HEK293 (cell line): ENCODE measurements around the gene NBPF3.

Source experiments
- CTCF ChIA-PET: fragments of 350-600 bp; formaldehyde crosslinking; extraction: SDS; loops from one replicate; lab custom pipeline; 2021; ENCODE audit warnings: antibody characterized with exemption; lab: Yijun Ruan, JAX
- POLR2A ChIA-PET: fragments of 300-600 bp; formaldehyde crosslinking; extraction: SDS; loops from one replicate; lab custom pipeline; 2020; ENCODE audit warnings: antibody characterized with exemption, inconsistent platforms; lab: Yijun Ruan, JAX
- H3K27ac ChIP-seq: fragments of 200-500 bp; sonication (Bioruptor generic); 2 replicates; pipeline ENCODE4 v1.5.1; 2014; ENCODE audit warnings: low read depth, low read length, control low read depth, inconsistent platforms; ENCODE audit errors: extremely low read depth
- H3K36me3 ChIP-seq, 2 experiments: fragments of 200-500 bp in 1 of 2; sonication (Bioruptor generic) in 1 of 2; 1 replicate in 1 of 2; 2 replicates in 1 of 2; pipeline ENCODE4 v1.5.1; 2014 to 2017; ENCODE audit warnings: inconsistent platforms in 2 of 2, low read length in 2 of 2; ENCODE audit not compliant: control insufficient read depth in 2 of 2, insufficient read depth in 1 of 2
- H3K4me1 ChIP-seq: fragments of 200-500 bp; sonication (Bioruptor generic); 2 replicates; pipeline ENCODE4 v1.5.1; 2014; ENCODE audit warnings: mild to moderate bottlenecking, low read length, inconsistent platforms; ENCODE audit not compliant: control insufficient read depth, insufficient read depth
- H3K4me3 ChIP-seq: 2 replicates; pipeline ENCODE4 v1.5.1; 2011; ENCODE audit warnings: low read depth, mild to moderate bottlenecking, control low read depth, low read length, moderate library complexity
- H3K9me3 ChIP-seq: fragments of 200-500 bp; sonication (Bioruptor generic); 2 replicates; pipeline ENCODE4 v1.5.1; 2014; ENCODE audit warnings: low read depth, low read length, inconsistent platforms; ENCODE audit not compliant: control insufficient read depth, insufficient read depth
- GLIS2 ChIP-seq: fragments of 450-650 bp; formaldehyde crosslinking; IDR thresholded peaks from 2 replicates; pipeline ENCODE4 v1.5.1; 2016; ENCODE audit warnings: missing biosample characterization, missing genetic modification characterization
- HOXC10 ChIP-seq: sonication (generic); formaldehyde crosslinking; IDR thresholded peaks from 2 replicates; pipeline ENCODE4 v1.8.1; 2023; ENCODE audit warnings: mild to moderate bottlenecking, missing genetic modification reagents
- SCRT2 ChIP-seq: fragments of 450-650 bp; formaldehyde crosslinking; IDR thresholded peaks from 2 replicates; pipeline ENCODE4 v1.5.1; 2016; ENCODE audit warnings: missing biosample characterization, missing genetic modification characterization
- ZBTB17 ChIP-seq: fragments of 450-650 bp; formaldehyde crosslinking; IDR thresholded peaks from 2 replicates; pipeline ENCODE4 v1.5.1; 2016; ENCODE audit warnings: missing biosample characterization, missing genetic modification characterization
- ZBTB48 ChIP-seq: fragments of 450-650 bp; formaldehyde crosslinking; IDR thresholded peaks from 2 replicates; pipeline ENCODE4 v1.5.1; 2016; ENCODE audit warnings: missing biosample characterization, missing genetic modification characterization
- ZBTB8A ChIP-seq: fragments of 450-650 bp; formaldehyde crosslinking; IDR thresholded peaks from 2 replicates; pipeline ENCODE4 v1.5.1; 2016; ENCODE audit warnings: missing biosample characterization, missing genetic modification characterization
- ZEB2 ChIP-seq: fragments of 450-650 bp; formaldehyde crosslinking; IDR thresholded peaks from 2 replicates; pipeline ENCODE4 v1.5.1; 2016; ENCODE audit warnings: missing biosample characterization, missing genetic modification characterization
- ZFP69B ChIP-seq: fragments of 450-650 bp; formaldehyde crosslinking; IDR thresholded peaks from 2 replicates; pipeline ENCODE4 v1.5.1; 2016; ENCODE audit warnings: missing biosample characterization, missing genetic modification characterization
- ZNF140 ChIP-seq: fragments of 450-650 bp; formaldehyde crosslinking; IDR thresholded peaks from 2 replicates; pipeline ENCODE4 v1.5.1; 2016; ENCODE audit warnings: missing biosample characterization, missing genetic modification characterization
- ZNF292 ChIP-seq: fragments of 450-650 bp; formaldehyde crosslinking; IDR thresholded peaks from 2 replicates; pipeline ENCODE4 v1.5.1; 2016; ENCODE audit warnings: low read depth, missing biosample characterization, missing genetic modification characterization, borderline replicate concordance
- ZNF335 ChIP-seq: fragments of 450-650 bp; formaldehyde crosslinking; conservative IDR thresholded peaks from 2 replicates; pipeline ENCODE4 v1.5.1; 2016; ENCODE audit warnings: missing biosample characterization, missing genetic modification characterization
- ZNF394 ChIP-seq: fragments of 450-650 bp; formaldehyde crosslinking; IDR thresholded peaks from 2 replicates; pipeline ENCODE4 v1.5.1; 2016; ENCODE audit warnings: missing biosample characterization, missing genetic modification characterization, mild to moderate bottlenecking, moderate library complexity, borderline replicate concordance
- ZNF501 ChIP-seq: fragments of 450-650 bp; formaldehyde crosslinking; IDR thresholded peaks from 2 replicates; pipeline ENCODE4 v1.5.1; 2016; ENCODE audit warnings: missing biosample characterization, missing genetic modification characterization
- ZNF544 ChIP-seq: fragments of 450-650 bp; formaldehyde crosslinking; IDR thresholded peaks from 2 replicates; pipeline ENCODE4 v1.5.0; 2017; ENCODE audit warnings: missing biosample characterization, missing genetic modification characterization
- ZNF600 ChIP-seq: fragments of 450-650 bp; formaldehyde crosslinking; IDR thresholded peaks from 2 replicates; pipeline ENCODE4 v1.5.1; 2016; ENCODE audit warnings: missing biosample characterization, missing genetic modification characterization
- ZNF621 ChIP-seq: fragments of 450-650 bp; formaldehyde crosslinking; IDR thresholded peaks from 2 replicates; pipeline ENCODE4 v1.5.1; 2017; ENCODE audit warnings: missing biosample characterization, missing genetic modification characterization
- ZNF76 ChIP-seq: fragments of 450-650 bp; formaldehyde crosslinking; IDR thresholded peaks from 2 replicates; pipeline ENCODE4; 2016; ENCODE audit warnings: low read depth, missing biosample characterization, missing genetic modification characterization, borderline replicate concordance
- ZNF792 ChIP-seq: fragments of 450-650 bp; formaldehyde crosslinking; IDR thresholded peaks from 2 replicates; pipeline ENCODE4 v1.5.1; 2016; ENCODE audit warnings: missing biosample characterization, missing genetic modification characterization
- TF ChIP-seq, protein P1 (sequence below): fragments of 450-650 bp; formaldehyde crosslinking; conservative IDR thresholded peaks from 2 replicates; pipeline ENCODE4 v1.5.1; 2016; ENCODE audit warnings: low read depth, missing biosample characterization, missing genetic modification characterization
- TF ChIP-seq, protein P2 (sequence below): fragments of 450-650 bp; formaldehyde crosslinking; IDR thresholded peaks from 2 replicates; pipeline ENCODE4 v1.5.1; 2016; ENCODE audit warnings: missing biosample characterization, missing genetic modification characterization
- TF ChIP-seq, protein P3 (sequence below): fragments of 450-650 bp; formaldehyde crosslinking; IDR thresholded peaks from 2 replicates; pipeline ENCODE4 v1.5.1; 2016; ENCODE audit warnings: missing biosample characterization, missing genetic modification characterization
- TF ChIP-seq, protein P4 (sequence below): sonication (generic); formaldehyde crosslinking; IDR thresholded peaks from 2 replicates; pipeline ENCODE4 v1.8.1; 2022; ENCODE audit warnings: mild to moderate bottlenecking, moderate library complexity, missing genetic modification reagents
- TF ChIP-seq, protein P5 (sequence below): fragments of 450-650 bp; formaldehyde crosslinking; optimal IDR thresholded peaks from 2 replicates; pipeline ENCODE3; 2016; ENCODE audit warnings: missing biosample characterization, mild to moderate bottlenecking, missing genetic modification characterization
- TF ChIP-seq, protein P6 (sequence below): fragments of 450-650 bp; formaldehyde crosslinking; IDR thresholded peaks from 2 replicates; pipeline ENCODE4 v1.5.1; 2017; ENCODE audit warnings: missing biosample characterization, missing genetic modification characterization

Gene NBPF3, protein sequence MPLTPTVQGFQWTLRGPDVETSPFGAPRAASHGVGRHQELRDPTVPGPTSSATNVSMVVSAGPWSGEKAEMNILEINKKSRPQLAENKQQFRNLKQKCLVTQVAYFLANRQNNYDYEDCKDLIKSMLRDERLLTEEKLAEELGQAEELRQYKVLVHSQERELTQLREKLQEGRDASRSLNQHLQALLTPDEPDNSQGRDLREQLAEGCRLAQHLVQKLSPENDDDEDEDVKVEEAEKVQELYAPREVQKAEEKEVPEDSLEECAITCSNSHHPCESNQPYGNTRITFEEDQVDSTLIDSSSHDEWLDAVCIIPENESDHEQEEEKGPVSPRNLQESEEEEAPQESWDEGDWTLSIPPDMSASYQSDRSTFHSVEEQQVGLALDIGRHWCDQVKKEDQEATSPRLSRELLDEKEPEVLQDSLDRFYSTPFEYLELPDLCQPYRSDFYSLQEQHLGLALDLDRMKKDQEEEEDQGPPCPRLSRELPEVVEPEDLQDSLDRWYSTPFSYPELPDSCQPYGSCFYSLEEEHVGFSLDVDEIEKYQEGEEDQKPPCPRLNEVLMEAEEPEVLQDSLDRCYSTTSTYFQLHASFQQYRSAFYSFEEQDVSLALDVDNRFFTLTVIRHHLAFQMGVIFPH

DNA sequence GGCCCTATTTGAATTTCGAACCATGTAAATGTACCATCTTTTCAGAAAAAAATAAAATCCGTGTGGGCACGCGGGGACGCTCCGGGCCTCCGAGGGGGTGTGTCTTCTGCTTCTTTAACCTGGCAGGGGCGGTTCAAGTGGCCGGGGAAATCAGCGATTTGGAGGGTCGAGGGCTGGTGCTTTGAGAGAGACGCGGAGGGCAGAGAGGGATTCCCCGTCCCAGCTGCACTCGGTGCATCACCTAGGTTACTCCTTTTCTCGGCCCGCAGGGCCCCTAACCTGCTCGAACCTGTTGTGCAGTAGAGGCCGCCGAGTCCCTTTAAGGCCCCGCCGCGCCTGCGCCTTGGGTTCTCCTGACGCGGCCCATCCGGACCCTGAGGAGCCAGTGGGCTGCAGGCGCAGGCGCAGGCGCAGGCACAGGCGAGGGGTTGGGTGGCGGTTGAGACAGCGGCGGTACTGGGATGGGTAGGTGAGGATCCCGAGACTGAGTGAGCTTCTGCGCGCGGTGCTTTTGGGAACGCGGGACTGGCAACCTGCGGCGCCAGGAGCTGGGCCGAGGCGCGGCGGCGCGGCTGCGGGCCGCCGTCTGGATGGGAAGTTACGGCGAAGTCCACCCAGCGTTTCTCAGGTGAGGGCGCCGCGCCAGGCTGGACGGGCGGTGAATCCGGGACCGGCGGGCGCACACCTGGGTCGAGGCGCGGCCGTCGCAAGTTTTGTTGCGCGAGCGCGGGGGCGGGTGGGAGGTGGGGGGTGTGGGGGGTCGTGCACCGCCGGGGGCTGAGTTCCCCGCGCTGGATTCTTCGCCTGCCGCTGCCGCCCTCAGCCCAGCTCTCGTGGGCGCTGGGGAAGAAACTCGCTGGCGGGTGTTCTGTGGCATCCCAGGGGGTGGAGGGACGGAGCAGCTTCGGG is at the start of gene NBPF3:
Gene NBPF3 (plus strand): TSS at position 417 of the 909 bp plus-strand sequence. CDS start 4,950 bp downstream, outside the sequence.
- H3K4me3 ChIP-seq = peak within 1 kb of the TSS; percentile 67
- CTCF ChIA-PET = interaction anchor here (0.7 kb wide), 1 partner anchor 223 kb away, joined by 3 read pairs; no protein-coding TSS in a partner anchor
- POLR2A ChIA-PET = no interaction called here
- H3K4me1 ChIP-seq = 0 out of 2 replicates have a peak, but pooled peaks cover 3% of the 10 kb centered on the region
- H3K36me3 ChIP-seq = peaks cover 0 to 5% of the 10 kb centered on the region in 2 experiments; a peak in 2 of 3 replicates
- no peaks in the 10 kb centered on the region for H3K9me3 ChIP-seq
- peak within 1 kb of the TSS; percentile 71 for H3K27ac ChIP-seq
- TF ChIP-seq, protein P1, sequence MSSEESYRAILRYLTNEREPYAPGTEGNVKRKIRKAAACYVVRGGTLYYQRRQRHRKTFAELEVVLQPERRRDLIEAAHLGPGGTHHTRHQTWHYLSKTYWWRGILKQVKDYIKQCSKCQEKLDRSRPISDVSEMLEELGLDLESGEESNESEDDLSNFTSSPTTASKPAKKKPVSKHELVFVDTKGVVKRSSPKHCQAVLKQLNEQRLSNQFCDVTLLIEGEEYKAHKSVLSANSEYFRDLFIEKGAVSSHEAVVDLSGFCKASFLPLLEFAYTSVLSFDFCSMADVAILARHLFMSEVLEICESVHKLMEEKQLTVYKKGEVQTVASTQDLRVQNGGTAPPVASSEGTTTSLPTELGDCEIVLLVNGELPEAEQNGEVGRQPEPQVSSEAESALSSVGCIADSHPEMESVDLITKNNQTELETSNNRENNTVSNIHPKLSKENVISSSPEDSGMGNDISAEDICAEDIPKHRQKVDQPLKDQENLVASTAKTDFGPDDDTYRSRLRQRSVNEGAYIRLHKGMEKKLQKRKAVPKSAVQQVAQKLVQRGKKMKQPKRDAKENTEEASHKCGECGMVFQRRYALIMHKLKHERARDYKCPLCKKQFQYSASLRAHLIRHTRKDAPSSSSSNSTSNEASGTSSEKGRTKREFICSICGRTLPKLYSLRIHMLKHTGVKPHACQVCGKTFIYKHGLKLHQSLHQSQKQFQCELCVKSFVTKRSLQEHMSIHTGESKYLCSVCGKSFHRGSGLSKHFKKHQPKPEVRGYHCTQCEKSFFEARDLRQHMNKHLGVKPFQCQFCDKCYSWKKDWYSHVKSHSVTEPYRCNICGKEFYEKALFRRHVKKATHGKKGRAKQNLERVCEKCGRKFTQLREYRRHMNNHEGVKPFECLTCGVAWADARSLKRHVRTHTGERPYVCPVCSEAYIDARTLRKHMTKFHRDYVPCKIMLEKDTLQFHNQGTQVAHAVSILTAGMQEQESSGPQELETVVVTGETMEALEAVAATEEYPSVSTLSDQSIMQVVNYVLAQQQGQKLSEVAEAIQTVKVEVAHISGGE (tag by site-specific recombination) = 0 out of 2 replicates have a peak, but pooled peaks have one; percentile 22
- TF ChIP-seq ZBTB17 (tag by site-specific recombination) (peak; percentile 56), ZNF544 (no peak), ZNF792 (no peak), ZEB2 (peak; percentile 39; the same call in 1 of the 2 replicates), ZNF621 (tag by site-specific recombination) (no peak), ZNF76 (tag by site-specific recombination) (peak; percentile 81; the same call in 1 of the 2 replicates), ZFP69B (tag by site-specific recombination) (peak; percentile 32; the same call in 1 of the 2 replicates), ZNF501 (0 out of 2 replicates have a peak, but pooled peaks have one; percentile 37), GLIS2 (tag by site-specific recombination) (peak; percentile 47; the same call in 1 of the 2 replicates), ZBTB48 (peak; percentile 92), ZNF600 (peak; percentile 53), ZNF140 (tag by site-specific recombination) (no peak), ZNF292 (no peak), HOXC10 (CRISPR knock-in tag) (no peak), ZNF335 (tag by site-specific recombination) (peak; percentile 90; the same call in 1 of the 2 replicates), ZNF394 (tag by site-specific recombination) (0 out of 2 replicates have a peak, but pooled peaks have one; percentile 33), SCRT2 (tag by site-specific recombination) (peak; percentile 99), ZBTB8A (tag by site-specific recombination) (peak; percentile 83)
- TF ChIP-seq, protein P2, sequence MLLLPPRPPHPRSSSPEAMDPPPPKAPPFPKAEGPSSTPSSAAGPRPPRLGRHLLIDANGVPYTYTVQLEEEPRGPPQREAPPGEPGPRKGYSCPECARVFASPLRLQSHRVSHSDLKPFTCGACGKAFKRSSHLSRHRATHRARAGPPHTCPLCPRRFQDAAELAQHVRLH (tag by site-specific recombination) = peak; percentile 53; the same call in 1 of the 2 replicates
- TF ChIP-seq, protein P3, sequence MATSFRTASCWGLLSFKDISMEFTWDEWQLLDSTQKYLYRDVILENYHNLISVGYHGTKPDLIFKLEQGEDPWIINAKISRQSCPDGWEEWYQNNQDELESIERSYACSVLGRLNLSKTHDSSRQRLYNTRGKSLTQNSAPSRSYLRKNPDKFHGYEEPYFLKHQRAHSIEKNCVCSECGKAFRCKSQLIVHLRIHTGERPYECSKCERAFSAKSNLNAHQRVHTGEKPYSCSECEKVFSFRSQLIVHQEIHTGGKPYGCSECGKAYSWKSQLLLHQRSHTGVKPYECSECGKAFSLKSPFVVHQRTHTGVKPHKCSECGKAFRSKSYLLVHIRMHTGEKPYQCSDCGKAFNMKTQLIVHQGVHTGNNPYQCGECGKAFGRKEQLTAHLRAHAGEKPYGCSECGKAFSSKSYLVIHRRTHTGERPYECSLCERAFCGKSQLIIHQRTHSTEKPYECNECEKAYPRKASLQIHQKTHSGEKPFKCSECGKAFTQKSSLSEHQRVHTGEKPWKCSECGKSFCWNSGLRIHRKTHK (tag by site-specific recombination) = no peak
- TF ChIP-seq, protein P4, sequence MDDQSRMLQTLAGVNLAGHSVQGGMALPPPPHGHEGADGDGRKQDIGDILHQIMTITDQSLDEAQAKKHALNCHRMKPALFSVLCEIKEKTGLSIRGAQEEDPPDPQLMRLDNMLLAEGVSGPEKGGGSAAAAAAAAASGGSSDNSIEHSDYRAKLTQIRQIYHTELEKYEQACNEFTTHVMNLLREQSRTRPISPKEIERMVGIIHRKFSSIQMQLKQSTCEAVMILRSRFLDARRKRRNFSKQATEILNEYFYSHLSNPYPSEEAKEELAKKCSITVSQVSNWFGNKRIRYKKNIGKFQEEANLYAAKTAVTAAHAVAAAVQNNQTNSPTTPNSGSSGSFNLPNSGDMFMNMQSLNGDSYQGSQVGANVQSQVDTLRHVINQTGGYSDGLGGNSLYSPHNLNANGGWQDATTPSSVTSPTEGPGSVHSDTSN (CRISPR knock-in tag) = 0 out of 2 replicates have a peak, but pooled peaks have one; percentile 36
- TF ChIP-seq, protein P5, sequence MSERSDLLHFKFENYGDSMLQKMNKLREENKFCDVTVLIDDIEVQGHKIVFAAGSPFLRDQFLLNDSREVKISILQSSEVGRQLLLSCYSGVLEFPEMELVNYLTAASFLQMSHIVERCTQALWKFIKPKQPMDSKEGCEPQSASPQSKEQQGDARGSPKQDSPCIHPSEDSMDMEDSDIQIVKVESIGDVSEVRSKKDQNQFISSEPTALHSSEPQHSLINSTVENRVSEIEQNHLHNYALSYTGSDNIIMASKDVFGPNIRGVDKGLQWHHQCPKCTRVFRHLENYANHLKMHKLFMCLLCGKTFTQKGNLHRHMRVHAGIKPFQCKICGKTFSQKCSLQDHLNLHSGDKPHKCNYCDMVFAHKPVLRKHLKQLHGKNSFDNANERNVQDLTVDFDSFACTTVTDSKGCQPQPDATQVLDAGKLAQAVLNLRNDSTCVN = peak; percentile 86
- TF ChIP-seq, protein P6, sequence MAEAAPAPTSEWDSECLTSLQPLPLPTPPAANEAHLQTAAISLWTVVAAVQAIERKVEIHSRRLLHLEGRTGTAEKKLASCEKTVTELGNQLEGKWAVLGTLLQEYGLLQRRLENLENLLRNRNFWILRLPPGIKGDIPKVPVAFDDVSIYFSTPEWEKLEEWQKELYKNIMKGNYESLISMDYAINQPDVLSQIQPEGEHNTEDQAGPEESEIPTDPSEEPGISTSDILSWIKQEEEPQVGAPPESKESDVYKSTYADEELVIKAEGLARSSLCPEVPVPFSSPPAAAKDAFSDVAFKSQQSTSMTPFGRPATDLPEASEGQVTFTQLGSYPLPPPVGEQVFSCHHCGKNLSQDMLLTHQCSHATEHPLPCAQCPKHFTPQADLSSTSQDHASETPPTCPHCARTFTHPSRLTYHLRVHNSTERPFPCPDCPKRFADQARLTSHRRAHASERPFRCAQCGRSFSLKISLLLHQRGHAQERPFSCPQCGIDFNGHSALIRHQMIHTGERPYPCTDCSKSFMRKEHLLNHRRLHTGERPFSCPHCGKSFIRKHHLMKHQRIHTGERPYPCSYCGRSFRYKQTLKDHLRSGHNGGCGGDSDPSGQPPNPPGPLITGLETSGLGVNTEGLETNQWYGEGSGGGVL (tag by site-specific recombination) = peak; percentile 27; the same call in 1 of the 2 replicates
